NCI-H2196 treated with DMSO at 0.1 percent for 48 hours (cell line): ENCODE data around the gene MYORG.

ENCODE experiments used
- DNase-seq: peaks from one replicate; lab custom pipeline; 2025; ENCODE audit not compliant: unreplicated experiment; lab: John Stamatoyannopoulos, UW

The MYORG gene

DNA sequence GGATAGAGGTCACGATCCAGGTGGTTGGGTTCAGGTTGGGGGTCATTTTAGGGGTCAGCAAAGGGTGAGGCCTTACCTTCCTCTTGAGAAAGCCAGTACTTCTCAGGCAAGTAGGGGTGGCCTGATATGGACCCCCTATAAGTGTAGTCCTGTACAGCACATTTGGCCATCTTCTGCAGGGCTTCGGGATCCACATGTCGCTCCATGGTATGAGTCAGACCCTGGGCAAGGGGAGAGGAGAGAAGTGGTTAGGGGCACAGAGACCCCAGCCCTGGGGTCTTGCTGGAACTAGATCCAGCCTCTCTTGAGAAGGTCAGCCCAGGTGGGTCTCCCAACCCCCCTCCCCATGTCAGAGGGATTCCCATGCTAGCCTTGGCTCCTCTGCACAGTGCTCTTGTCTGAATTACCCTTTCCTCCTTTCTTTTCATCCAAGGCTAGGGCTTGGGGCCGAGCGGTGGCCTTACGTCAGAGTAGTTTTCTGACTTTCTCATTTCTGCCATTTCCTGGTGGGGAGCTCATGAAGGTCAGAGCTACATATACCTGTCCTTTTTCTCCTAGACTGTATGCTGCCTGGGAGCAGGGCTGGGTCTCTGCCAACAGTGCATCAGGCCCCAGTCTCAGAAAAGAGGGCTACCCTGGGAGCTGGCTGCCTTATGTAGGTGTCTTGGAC, 9.0 kb upstream of the MYORG start:
- no peak for DNase-seq

DNA sequence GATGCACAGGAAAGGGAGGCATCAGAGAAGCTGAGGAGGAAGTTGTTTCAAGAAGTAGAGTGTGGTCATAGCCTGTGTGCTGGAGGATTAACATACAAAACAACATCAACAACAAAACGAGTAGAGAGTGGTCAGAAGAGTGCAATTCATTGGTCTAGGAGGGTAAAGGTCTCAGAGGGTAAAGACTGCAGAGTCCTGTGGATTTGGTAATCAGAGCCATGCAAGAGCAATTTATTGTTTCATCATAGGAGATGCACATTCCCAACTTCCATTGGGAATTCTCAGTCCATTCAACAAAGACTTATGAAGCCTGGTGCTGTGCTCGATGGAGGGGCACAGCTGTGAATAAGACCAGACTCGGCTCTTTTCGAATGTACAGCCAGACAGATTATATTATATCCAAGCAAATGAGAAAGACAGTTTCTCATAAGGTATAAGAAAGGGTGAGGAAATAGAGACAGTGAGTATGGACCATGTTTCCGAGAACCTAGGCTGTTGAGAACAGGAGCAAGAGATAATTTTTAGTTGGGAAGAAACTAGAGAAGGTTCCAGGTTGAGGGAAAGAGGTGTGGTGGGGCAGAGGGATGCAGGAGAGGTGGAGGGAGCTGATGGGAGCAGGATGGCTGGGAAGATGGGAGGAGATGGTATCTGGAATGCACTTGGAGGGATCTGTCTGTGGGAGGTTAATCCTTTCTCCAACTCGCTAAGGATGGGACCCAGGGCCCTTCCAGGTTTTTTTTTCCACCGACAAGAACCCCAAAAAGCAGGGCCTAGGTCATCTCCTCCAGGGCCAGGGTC, 7.9 kb upstream of the MYORG start:
- no peak for DNase-seq

DNA sequence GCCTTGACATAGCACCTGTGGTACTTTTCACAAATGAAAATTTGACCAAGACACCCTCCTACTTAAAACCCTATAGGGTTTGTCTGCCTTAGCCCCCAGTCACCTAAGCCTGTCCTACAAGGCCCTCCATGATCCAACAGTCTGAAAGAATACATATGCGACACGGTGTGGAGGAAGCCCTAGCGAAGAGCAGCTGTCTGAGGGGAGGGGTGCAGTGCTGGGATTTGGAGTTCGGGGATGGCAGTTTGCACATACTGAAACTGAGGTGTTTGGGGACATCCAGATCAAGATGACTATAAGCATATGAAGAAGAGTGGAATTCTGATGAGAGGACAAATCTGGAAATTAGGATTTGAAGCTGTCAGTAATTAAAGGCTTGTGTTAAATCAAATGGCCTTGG, 7.2 kb upstream of the MYORG start:
- DNase-seq = no peak

DNA sequence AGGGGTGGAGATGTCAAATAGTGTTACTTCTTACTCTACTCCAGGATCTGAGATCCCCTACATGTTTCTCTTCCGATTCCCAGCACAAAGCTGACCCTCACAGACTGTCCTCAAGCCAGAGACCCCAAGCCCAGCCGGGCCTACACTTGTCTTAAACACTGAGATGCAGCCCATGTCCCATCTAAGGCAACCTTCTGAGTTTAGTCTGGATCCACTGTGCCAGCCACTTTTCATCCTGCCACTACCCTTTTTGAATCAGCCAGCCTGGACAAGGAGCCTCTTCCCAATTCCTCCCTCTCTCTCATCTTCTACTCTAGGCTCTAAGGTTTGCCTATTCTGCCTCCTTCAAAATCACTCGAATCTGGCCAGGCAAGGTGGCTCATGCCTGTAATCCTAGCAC, 6.2 kb upstream of the MYORG start:
- DNase-seq = no peak

DNA sequence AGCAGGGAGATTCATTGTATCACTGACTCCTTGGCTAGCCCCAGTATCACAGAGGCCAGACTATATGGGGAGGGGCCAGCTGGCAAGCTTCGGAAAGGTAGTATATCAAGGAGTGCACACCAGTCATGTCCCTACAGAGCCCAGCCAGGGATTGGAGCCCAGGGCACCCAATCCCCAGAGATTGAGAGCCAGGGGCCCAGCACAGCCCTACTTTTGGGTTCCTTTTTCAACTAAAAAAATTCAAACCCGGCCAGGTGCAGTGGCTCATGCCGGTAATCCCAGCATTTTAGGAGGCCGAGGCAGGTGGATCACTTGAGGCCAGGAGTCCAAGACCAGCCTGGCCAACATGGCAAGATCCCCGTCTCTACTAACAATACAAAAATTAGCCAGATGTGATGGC, 5.4 kb upstream of the MYORG start:
- no peak for DNase-seq

DNA sequence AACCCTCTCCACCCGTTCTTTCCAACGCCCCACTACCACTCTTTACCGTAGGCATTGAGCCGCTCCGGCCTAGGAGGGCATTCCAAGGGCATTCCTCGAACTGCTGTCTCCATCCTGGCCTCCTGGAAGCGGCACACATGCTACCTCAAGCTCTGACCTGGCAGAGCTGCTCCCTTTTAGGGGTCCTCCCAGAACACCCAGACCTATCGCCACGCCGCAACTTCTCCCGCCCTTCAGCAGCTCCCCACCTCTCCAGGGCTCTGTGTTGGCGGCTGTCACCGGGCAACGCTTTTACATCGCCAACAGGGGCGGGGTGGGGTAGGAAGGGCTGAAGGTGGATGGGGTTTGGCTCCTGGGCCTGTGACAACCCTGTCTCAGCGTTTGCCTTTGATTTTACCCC, 4.6 kb upstream of the MYORG start:
- no peak for DNase-seq

DNA sequence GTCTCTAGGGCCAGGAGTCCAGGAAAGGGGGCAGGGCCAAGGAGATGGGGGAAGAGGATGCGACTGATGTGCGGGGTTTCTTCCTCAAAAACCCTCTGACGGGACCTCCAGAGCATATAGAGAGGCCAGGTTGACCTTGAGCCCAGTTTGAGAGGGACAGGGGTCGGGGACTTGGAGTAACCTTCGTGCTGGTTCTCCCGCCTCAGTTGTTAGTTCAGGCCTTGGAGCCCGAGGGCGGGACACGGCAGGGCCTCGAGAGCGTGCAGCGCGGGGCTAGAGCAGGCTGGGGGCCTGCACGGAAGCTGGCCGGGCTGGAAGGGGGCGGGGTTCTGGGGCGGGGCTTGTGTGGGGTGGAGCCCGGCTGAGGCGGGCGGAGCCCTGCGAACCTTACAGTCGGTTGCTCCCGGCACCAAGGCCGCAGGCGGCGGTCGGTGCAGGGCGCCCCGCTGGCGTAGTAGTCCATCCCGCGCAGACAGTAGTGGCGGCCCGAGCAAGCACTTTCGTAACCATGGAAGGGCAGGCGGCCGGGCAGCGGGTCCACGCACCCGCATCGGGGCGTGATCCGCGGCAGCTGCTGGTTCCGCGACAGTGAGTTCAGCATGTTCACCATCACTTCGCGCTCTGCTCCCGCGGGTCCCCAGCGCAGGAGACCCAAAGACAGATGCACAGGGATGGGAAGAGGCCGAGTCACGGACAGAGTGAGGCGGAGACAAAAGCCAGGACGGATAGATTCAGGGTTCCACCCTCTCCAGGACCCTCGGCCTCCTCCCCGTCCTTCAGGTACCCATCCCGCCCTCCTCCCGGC, 4.0 kb upstream of the MYORG start:
- peak; percentile 23 for DNase-seq

DNA sequence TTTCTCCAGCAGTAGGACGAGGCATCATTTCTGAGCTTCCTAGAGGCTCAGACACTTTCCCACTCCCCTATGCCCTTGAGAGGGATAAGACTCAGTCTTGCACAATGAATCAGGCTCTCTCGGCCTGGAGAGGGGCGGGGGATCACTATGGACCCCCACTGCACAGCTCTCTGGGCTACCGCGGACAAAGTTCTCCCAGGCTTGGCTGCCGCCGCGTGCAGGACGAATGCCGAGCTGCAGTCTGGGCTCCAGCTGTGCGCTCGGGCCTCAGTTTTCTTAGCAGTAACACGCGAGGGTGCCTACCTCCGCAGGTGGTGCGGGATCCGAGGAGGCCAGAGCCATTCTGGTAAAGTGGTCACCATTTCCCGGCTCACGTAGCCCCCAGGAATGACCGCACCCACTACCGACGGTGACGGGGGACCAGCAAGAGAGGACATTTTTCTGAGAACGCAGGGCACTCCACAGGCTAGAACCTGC, 3.4 kb upstream of the MYORG start:
- DNase-seq = no peak

DNA sequence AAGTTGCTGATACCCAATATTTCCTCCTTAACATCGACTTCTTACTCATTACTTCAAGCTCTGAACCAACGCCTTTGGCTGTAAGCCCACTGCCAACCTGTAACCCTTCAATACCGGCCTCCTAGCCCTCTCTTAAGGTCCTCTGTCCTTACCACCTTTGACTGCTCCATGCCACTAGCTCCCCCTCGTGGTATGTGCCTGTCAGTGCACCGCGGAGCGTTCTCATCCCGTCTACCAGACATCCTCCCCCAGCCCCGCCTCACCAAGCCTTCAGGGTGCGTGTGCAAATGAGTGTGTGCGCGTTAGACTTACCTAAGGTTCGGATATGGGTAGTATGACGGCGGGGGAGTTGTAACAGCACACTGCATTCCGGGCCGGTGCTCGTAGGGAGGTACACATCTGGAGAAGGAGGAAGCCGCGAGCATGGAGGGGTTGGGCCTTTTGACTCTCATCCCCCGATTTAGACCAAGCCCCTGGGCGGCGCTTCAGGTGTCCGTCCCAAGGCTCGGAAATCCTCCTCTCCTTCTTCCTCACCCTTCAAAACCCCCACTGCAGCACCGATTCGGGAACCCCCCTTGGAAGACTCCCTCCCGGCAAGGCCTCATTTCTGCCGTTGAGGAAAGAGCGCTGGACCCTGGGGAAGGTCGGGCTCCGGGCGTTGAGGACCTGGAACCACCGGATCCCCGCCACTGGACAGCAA, 2.8 kb upstream of the MYORG start:
- DNase-seq = peak; percentile 61

DNA sequence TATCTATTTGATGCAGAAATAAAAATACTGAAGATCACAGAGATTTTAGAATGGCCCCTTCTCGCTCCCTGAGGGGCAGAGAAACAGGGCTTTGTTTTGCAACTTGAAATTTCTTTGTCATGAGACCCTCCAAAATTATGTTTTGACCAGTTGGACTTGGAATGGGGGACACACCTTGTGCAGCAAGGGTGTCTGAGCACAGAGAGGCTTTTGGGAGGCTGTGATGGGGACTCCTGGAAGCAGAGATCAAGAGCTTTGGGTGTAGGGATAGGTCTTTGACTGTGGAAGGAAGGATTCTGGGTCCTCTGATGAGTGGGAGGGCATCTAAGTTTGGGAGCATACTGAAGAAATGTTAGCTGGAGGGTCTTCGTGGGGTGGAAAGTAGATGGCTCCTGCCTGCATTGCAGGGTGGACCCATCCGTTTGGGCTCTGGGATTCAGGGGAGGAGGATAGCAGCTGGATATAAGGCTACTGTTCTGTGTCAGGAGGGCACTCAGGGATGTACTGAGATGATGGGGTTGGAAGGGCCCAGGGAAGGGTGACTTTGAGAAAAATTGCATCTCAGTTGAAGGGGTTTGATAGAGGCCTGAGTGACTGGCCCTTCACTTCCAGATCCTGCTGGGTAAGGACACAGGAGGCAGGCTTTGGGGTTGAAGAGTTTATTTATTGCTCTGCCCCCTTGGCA, 1.8 kb upstream of the MYORG start:
- DNase-seq = no peak

DNA sequence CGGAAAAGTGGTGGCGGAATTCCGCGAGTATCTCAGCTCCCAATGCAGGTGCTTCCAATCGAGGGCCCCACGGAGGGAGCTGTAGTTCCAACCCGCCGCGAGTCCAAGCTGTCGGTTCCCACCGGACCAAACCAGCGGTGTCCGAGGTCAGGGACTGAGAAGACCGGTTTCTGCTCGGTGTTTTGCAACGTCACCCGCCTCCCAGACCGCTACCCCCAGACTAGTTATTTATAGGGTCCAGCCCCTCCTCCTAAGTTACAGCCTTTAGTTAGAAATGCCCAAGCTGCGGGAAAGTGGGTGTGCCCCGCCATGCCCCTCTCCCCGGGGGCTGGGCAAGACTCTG, 677 bp upstream of the MYORG start:
- DNase-seq = no peak

DNA sequence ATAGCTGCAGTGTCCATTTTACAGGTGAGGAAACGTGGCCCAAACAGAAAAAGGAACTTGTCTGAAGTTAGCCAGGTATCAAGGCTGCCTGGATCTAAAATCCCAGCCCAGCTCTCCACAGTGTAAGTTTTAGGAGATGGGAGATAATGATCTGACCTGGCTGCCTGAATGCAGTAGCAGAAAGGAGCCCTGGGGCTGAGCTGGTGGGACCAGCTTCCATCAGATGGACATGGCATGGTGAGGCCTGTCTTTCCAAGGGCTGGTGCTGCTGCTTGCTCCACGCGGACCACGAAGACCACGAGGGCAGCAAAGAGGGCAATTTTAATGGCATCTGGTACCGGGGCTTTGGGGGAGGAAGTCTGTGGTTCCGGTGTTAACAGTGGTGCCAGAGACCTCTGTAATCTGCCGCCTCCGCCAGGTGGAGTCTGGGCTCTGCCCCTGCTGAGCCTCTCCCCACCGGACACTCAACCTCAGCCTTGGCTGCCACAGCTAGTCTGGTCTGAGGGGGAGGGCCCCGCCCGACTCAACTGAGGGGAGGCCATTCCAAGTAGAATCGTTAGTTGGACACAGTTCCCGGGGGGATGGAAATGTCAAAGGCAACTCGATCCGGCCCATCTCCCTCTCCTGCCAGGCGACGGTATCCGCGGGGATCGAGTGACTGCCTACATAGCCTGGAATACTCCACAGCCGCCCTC, 650 bp downstream of the MYORG start:
- DNase-seq = peak; percentile 53

DNA sequence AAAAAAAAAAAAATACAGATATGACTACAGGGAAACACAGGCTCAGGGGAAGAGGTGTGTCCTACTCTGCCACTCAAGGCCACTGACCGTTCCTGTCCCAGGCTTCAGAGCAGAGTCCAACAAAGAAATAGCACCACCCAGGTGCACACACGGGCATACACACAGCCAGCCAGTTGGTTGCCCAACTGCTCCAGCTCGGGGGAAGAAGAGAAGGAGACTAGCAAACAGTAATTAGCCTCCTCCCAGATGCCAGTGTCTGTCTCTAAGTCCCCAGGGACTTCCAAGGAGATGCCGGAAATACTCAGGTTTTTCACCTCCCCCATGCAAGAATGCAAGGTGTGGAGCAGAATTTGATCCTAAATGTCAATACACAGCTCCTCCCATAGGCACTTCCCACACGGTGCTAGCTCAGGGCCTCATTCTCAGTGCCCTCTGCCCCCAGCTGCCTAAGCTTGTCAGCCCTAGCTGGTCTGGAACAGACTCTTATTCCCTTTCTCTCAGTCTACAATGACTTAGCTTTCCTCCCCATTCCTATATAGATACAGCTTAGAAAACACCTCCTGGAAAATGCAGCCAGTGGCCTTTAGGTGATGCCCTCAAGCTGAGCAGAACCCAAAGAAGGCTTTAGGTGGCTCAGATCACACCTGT, 1.7 kb downstream of the MYORG start:
- peak; percentile 5 for DNase-seq

DNA sequence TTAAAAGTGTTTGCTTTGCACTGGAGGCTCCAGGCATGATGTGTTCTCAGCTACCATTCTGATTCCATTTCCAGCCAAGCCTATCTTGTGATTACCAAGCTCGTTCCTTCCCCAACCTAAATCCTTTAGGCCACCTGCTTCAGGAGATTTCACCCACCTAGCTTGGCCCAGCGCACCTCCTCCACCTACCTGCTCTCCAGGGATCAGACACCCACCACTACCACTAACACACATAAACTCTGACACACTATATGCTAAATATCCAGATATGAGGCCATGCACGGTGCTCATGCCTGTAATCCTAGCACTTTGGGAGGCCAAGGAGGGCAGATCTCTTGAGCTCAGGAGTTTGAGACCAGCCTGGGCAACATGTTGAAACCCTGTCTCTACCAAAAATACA, 2.4 kb downstream of the MYORG start:
- no peak for DNase-seq

DNA sequence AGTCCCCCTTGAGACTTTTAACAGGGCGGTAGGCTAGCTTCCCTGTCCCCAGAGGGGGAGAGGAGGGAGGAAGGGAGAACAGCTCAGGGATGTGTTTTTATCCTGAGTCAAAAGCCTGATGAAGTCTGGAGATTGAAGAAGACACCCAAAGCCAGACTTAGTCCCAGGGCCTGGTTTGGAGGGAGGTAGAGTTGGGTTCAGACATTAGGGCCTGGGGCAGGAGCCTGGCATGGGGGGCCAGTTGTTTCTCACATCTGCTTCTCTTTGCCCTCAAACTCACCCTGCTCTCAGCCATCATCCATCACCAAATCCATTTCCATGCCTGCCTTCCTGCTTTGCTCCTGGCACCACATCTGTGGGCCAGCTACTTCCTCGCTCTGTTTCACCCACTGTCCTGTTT, 2.9 kb downstream of the MYORG start:
- DNase-seq = no peak

DNA sequence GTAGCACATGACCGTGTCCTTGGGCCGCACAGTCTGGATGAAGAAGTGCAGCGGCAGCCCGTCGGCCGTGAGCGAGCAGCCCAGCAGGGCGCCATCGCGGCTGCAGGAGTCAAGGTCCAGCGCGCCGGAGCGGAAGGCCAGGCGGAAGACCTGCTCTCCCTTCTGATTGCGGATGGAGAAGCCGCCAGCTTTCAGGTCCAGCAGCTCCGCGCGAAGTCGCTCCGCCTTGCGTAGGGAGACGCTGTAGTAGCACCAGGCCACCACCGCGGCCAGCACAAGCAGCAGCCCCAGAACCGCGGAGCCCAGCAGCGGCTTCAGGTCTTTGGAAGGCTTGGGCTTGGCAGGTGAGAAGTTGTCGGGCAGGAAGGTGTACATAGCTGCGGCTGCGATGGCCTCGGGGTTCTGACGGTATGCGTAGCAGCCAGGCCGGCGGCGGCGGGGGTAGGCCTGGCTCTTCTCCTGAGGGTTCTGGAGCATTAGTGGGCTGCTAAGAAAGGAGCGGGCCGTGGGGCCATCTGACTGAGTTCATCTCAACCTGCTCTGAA, 4.2 kb downstream of the MYORG start:
- DNase-seq = no peak

DNA sequence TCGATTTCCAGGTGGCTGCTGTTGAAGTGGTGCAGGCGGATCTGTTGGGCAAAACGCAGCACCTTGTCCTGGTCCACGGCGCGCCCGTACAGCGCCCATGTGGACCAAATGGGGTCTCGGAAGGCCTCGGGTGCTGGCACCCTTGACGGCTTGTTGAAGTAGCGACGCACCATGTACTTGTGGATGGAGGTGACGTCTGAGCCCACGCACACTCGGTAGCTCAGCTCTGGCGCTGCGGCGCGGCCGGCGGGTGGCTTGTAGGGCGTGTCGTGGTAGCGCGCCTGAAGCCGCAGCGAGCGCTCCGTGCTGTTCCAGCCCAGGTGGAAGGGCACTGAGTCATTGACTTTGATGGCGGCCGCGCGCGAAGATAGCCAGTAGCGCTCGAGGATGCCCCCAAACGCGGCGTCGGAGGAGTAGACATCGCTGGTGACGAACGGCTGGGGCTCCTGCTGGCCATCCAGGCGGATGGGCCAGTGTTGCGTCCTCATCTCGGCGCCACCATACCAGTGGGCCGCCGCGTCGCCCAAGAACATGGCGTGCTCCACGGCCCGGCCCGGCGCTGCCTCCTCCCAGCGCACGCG, 4.7 kb downstream of the MYORG start:
- DNase-seq = no peak

DNA sequence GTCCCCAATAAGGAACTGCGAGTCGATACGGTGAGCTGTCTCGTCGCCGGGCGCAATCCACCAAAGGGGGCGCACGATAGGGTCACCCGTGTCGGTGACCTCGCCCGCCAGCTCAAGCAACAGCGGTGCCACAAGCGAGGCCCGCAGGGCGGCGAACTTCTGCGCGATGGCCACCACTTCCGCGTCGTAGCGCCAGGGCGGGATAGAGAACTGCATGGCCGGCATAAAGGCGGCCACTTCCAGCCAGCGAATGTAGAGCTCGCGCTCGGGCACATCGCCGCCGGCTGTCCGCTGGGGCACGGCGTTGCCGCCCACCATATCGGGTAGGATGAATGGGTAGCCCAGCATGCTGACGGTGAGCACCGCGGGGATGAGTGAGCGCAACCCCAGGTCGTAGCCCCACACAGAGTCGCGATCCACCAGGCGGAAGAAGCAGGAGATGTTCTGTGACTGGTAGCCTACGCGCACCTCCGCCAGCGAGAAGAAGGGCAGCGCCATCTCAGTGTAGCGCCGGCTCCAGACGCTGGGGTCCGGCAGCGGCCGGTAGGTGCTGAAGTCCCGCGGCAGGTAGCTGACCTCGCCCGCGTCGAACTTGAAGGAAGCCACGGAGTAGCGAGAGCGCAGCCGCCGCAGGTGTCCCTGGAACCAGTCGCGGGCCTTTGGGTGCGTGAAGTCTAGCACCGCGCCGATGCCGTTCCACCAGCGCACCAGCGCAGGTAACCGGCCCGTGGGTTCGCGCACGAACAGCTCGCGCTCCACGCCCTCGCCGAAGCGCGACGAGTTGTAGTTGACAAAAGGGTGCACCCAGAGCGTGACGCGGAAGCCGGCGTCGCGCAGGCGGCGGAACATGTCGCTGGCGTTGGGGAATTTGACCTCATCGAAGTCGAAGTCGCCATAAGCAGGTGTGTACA, 5.5 kb downstream of the MYORG start:
- DNase-seq = no peak
